ENCODE results near the gene ISM1.

Gene ISM1

GRCh38 chr20:13284830-13285229 lies 63.8 kb downstream of the ISM1 start:
- no peak for DNase-seq

- DNase-seq, result no peak
Measured at GRCh38 chr20:13285408-13285807, 64.3 kb downstream of the ISM1 start.

GRCh38 chr20:13286052-13286451 lies 65.0 kb downstream of the ISM1 start:
- no peak for DNase-seq

GRCh38 chr20:13286607-13287006 lies 65.5 kb downstream of the ISM1 start:
- DNase-seq, result no peak

GRCh38 chr20:13288357-13288756 lies 67.3 kb downstream of the ISM1 start:
- DNase-seq, result no peak

- DNase-seq, result no peak
Measured at GRCh38 chr20:13289031-13289430, 68.0 kb downstream of the ISM1 start.

GRCh38 chr20:13290724-13291123 lies 69.7 kb downstream of the ISM1 start:
- DNase-seq, result no peak

- DNase-seq, result no peak
Measured at GRCh38 chr20:13291157-13291556, 70.1 kb downstream of the ISM1 start.

GRCh38 chr20:13292201-13292885 lies 71.3 kb downstream of the ISM1 start:
- no peak for DNase-seq

- DNase-seq, result no peak
Measured at GRCh38 chr20:13294522-13294921, 73.4 kb downstream of the ISM1 start.

GRCh38 chr20:13295637-13296036 lies 74.6 kb downstream of the ISM1 start:
- DNase-seq, result no peak

GRCh38 chr20:13296070-13296469 lies 75.0 kb downstream of the ISM1 start:
- no peak for DNase-seq

GRCh38 chr20:13297147-13297899 lies 76.2 kb downstream of the ISM1 start:
- DNase-seq, result no peak

- no peak for DNase-seq
Measured at GRCh38 chr20:13298692-13299373, 77.8 kb downstream of the ISM1 start.

GRCh38 chr20:13299401-13299800 lies 78.3 kb downstream of the ISM1 start:
- no peak for DNase-seq

GRCh38 chr20:13301596-13301995 lies 80.5 kb downstream of the ISM1 start:
- DNase-seq, result no peak

- peak; percentile 35 for DNase-seq
Measured at GRCh38 chr20:13302647-13303450, 81.8 kb downstream of the ISM1 start.

- DNase-seq, result no peak
Measured at GRCh38 chr20:13305284-13305683, 84.2 kb downstream of the ISM1 start.

- no peak for DNase-seq
Measured at GRCh38 chr20:13307562-13308163, 86.6 kb downstream of the ISM1 start.

GRCh38 chr20:13312300-13312699 lies 91.2 kb downstream of the ISM1 start:
- no peak for DNase-seq

GRCh38 chr20:13313201-13313600 lies 92.1 kb downstream of the ISM1 start:
- no peak for DNase-seq

GRCh38 chr20:13317439-13317838 lies 96.4 kb downstream of the ISM1 start:
- DNase-seq, result no peak

All from EL (cell line).